Mesendoderm (in vitro differentiated cells): ENCODE data around the gene SPDYE2.
"Not testable (repeated sequence)": the region's sequence is repeated elsewhere in the genome, so short reads cannot be mapped to it uniquely, and the experiment has no call there.

Experiments used
- DNase-seq: peaks from one replicate; pipeline ENCODE4 v3.0.0; 2013
- H2AK5ac ChIP-seq: 2 replicates; pipeline ENCODE4 v1.6.1; 2013; ENCODE audit warnings: low read length, inconsistent platforms
- H2BK120ac ChIP-seq: 2 replicates; pipeline ENCODE4 v1.6.1; 2013; ENCODE audit warnings: low read depth, mild to moderate bottlenecking, low read length, moderate library complexity, mixed read lengths
- H2BK15ac ChIP-seq: replicated peaks from 2 replicates; pipeline ENCODE4 v1.6.1; 2013; ENCODE audit warnings: low read depth, mild to moderate bottlenecking, moderate library complexity
- H2BK5ac ChIP-seq: 2 replicates; pipeline ENCODE4 v1.6.1; 2013; ENCODE audit warnings: low read length, inconsistent platforms
- H3K18ac ChIP-seq: 2 replicates; pipeline ENCODE4 v1.6.1; 2013; ENCODE audit warnings: mild to moderate bottlenecking, low read length, mixed read lengths
- H3K23ac ChIP-seq: one replicate; pipeline ENCODE4 v1.6.1; 2013; ENCODE audit warnings: low read length
- H3K27ac ChIP-seq: 2 replicates; pipeline ENCODE4 v1.5.1; 2013; ENCODE audit warnings: low read depth, mild to moderate bottlenecking, inconsistent platforms, low read length, moderate library complexity
- H3K27me3 ChIP-seq: 2 replicates; pipeline ENCODE4 v1.6.1; 2013; ENCODE audit warnings: low read length, control low read depth, mild to moderate bottlenecking, inconsistent platforms; ENCODE audit not compliant: insufficient read depth, poor library complexity
- H3K36me3 ChIP-seq: 2 replicates; pipeline ENCODE4 v1.6.1; 2013; ENCODE audit warnings: low read length, inconsistent platforms; ENCODE audit not compliant: control insufficient read depth, insufficient read depth
- H3K4ac ChIP-seq: one replicate; pipeline ENCODE4 v1.6.1; 2013; ENCODE audit warnings: low read depth, mild to moderate bottlenecking, low read length, moderate library complexity
- H3K4me1 ChIP-seq: 2 replicates; pipeline ENCODE4 v1.6.1; 2013; ENCODE audit warnings: low read depth, low read length, inconsistent platforms; ENCODE audit not compliant: control insufficient read depth
- H3K4me2 ChIP-seq: 2 replicates; pipeline ENCODE4 v1.6.1; 2013; ENCODE audit warnings: low read length
- H3K4me3 ChIP-seq: 2 replicates; pipeline ENCODE4 v1.5.1; 2013; ENCODE audit warnings: mild to moderate bottlenecking, low read length
- H3K56ac ChIP-seq: one replicate; pipeline ENCODE4 v1.6.1; 2013; ENCODE audit warnings: low read length
- H3K79me1 ChIP-seq: 2 replicates; pipeline ENCODE4 v1.6.1; 2013; ENCODE audit warnings: low read length, inconsistent platforms
- H3K79me2 ChIP-seq: 2 replicates; pipeline ENCODE4 v1.6.1; 2013; ENCODE audit warnings: mild to moderate bottlenecking, low read length; ENCODE audit not compliant: control insufficient read depth, insufficient read depth
- H3K9ac ChIP-seq: 2 replicates; pipeline ENCODE4 v1.6.1; 2013; ENCODE audit warnings: low read length, inconsistent platforms
- H4K5ac ChIP-seq: one replicate; pipeline ENCODE4 v1.6.1; 2013; ENCODE audit warnings: low read length
- H4K8ac ChIP-seq: one replicate; pipeline ENCODE4 v1.6.1; 2013; ENCODE audit warnings: low read depth, mild to moderate bottlenecking, control low read depth, low read length, moderate library complexity
- WGBS: extraction: QIAGEN DNeasy Blood & Tissue Kit; methylation state at CpG from one replicate; pipeline ENCODE4 v1.1.7; 2013; ENCODE audit warnings: low lambda C conversion rate, missing lambda C conversion rate; ENCODE audit not compliant: insufficient coverage; ENCODE audit errors: extremely low coverage; 5-methylcytosine and 5-hydroxymethylcytosine counted together

The SPDYE2 gene

GRCh38 chr7:102543596-102543995 is 7.4 kb upstream of the SPDYE2 start, which contains the start of gene UPK3BL2:
UPK3BL2 (minus strand) TSS chr7:102543696; CDS start chr7:102543636, 60 bp downstream.
- no CpG with 5 or more reads among the region's 8 CpGs for WGBS
- not testable (repeated sequence) for H4K8ac ChIP-seq, H3K36me3 ChIP-seq, H2BK15ac ChIP-seq, H3K79me2 ChIP-seq, DNase-seq, H2AK5ac ChIP-seq, H3K4me1 ChIP-seq, H2BK120ac ChIP-seq, H3K4me3 ChIP-seq, H3K4ac ChIP-seq, H3K9ac ChIP-seq, H3K79me1 ChIP-seq, H3K56ac ChIP-seq, H3K18ac ChIP-seq, H3K27ac ChIP-seq, H3K27me3 ChIP-seq, H3K4me2 ChIP-seq, H2BK5ac ChIP-seq, H3K23ac ChIP-seq, H4K5ac ChIP-seq

- H2AK5ac ChIP-seq, H3K79me2 ChIP-seq, DNase-seq, H3K4ac ChIP-seq, H3K56ac ChIP-seq, H3K9ac ChIP-seq, H3K27me3 ChIP-seq, H2BK120ac ChIP-seq, H3K27ac ChIP-seq, H3K4me2 ChIP-seq, H4K8ac ChIP-seq, H3K4me1 ChIP-seq, H3K23ac ChIP-seq, H3K4me3 ChIP-seq, H3K36me3 ChIP-seq, H2BK5ac ChIP-seq, H3K18ac ChIP-seq, H2BK15ac ChIP-seq, H3K79me1 ChIP-seq, H4K5ac ChIP-seq: not testable (repeated sequence)
- WGBS = no CpG with 5 or more reads among the region's 1 CpG
Measured at GRCh38 chr7:102544372-102544771, 6.7 kb upstream of the SPDYE2 start.

- not testable (repeated sequence) for H3K23ac ChIP-seq, H2BK15ac ChIP-seq, H4K8ac ChIP-seq, H3K79me2 ChIP-seq, H3K4me1 ChIP-seq, H3K27ac ChIP-seq, H3K4ac ChIP-seq, H2BK5ac ChIP-seq, DNase-seq, H3K18ac ChIP-seq, H3K27me3 ChIP-seq, H2BK120ac ChIP-seq, H3K4me3 ChIP-seq, H3K79me1 ChIP-seq, H3K36me3 ChIP-seq, H4K5ac ChIP-seq, H3K9ac ChIP-seq, H3K56ac ChIP-seq, H3K4me2 ChIP-seq, H2AK5ac ChIP-seq
- WGBS = no CpG with 5 or more reads among the region's 12 CpGs
Measured at GRCh38 chr7:102545288-102545687, 5.7 kb upstream of the SPDYE2 start.

- not testable (repeated sequence) for H3K4me3 ChIP-seq, H3K9ac ChIP-seq, DNase-seq, H3K4me2 ChIP-seq, H2BK5ac ChIP-seq, H2BK120ac ChIP-seq, H4K5ac ChIP-seq, H4K8ac ChIP-seq, H3K4me1 ChIP-seq, H3K79me2 ChIP-seq, H3K79me1 ChIP-seq, H2AK5ac ChIP-seq, H3K36me3 ChIP-seq, H3K56ac ChIP-seq, H3K27ac ChIP-seq, H3K4ac ChIP-seq, H3K27me3 ChIP-seq, H3K23ac ChIP-seq, H3K18ac ChIP-seq, H2BK15ac ChIP-seq
- no CpG with 5 or more reads among the region's 6 CpGs for WGBS
Measured at GRCh38 chr7:102546353-102546752, 4.7 kb upstream of the SPDYE2 start.

GRCh38 chr7:102568620-102569019 is 17.6 kb downstream of the SPDYE2 start:
- DNase-seq, H3K79me2 ChIP-seq, H2BK120ac ChIP-seq, H3K79me1 ChIP-seq, H4K8ac ChIP-seq, H3K4me2 ChIP-seq, H3K9ac ChIP-seq, H3K27ac ChIP-seq, H3K56ac ChIP-seq, H2BK5ac ChIP-seq, H3K27me3 ChIP-seq, H3K4ac ChIP-seq, H3K4me3 ChIP-seq, H3K18ac ChIP-seq, H2BK15ac ChIP-seq, H2AK5ac ChIP-seq, H4K5ac ChIP-seq, H3K36me3 ChIP-seq, H3K4me1 ChIP-seq, H3K23ac ChIP-seq: not testable (repeated sequence)
- WGBS = no CpG with 5 or more reads among the region's 11 CpGs
